HCT116 (cell line): ENCODE results near the gene CSAG2. TPM values are rescaled to one million over a fixed set of nuclear protein-coding genes. Genes with fewer than 3 reads are reported as not detected.

Experiments
- total RNA-seq: library from RNA; stranded (reverse); gene quantifications from one replicate; pipeline ENCODE4 v1.2.1, GENCODE V29; 2021; ENCODE audit not compliant: unreplicated experiment

The CSAG2 gene
- total RNA-seq, 1 experiment from 2014 or later, result not detected

Other genes with a start within 250 kb of the CSAG2 start
- 4.2 TPM for gene GABRQ, start 71.4 kb downstream of the CSAG2 start, total RNA-seq
- 92.7 TPM for gene MAGEA3, start 10.5 kb downstream of the CSAG2 start, total RNA-seq
- gene MAGEA2B, start 5.4 kb upstream of the CSAG2 start, total RNA-seq, result 21.8 TPM
- gene CSAG1, start 24.4 kb upstream of the CSAG2 start, total RNA-seq, result 1.2 TPM
- not detected for gene MAGEA12, start 24.5 kb upstream of the CSAG2 start, total RNA-seq
- 48.1 TPM for gene MAGEA2, start 44.6 kb upstream of the CSAG2 start, total RNA-seq
- 44.1 TPM for gene CSAG3, start 49.9 kb upstream of the CSAG2 start, total RNA-seq
- 0.57 TPM for gene MAGEA6, start 60.4 kb upstream of the CSAG2 start, total RNA-seq
- 20.9 TPM for gene CETN2, start 121.5 kb upstream of the CSAG2 start, total RNA-seq
- gene NSDHL, start 121.8 kb upstream of the CSAG2 start, total RNA-seq, result 22.1 TPM
- 15.8 TPM for gene ZNF185, start 188.8 kb upstream of the CSAG2 start, total RNA-seq